Epithelial cell of esophagus (primary cell): Measurements from ENCODE around the gene TMEM214.

Experiments
- DNase-seq: peaks from one replicate; pipeline ENCODE4 v3.0.0; 2010; ENCODE audit warnings: low read depth
- H3K4me3 ChIP-seq: 2 replicates; pipeline ENCODE4 v1.5.1; 2011; ENCODE audit warnings: mild to moderate bottlenecking, low read length, control low read depth
- CTCF ChIP-seq: IDR thresholded peaks from 2 replicates; pipeline ENCODE4 v1.5.1; 2011; ENCODE audit warnings: low read depth, mild to moderate bottlenecking, low read length, control low read depth, inconsistent platforms; ENCODE audit not compliant: insufficient read depth; ENCODE audit errors: missing control alignments

Gene TMEM214

GRCh38 chr2:27089111-27089954 is 56.6 kb downstream of the TMEM214 start:
- H3K4me3 ChIP-seq = no peak overlapping the region
- no peak for TF ChIP-seq CTCF
- no peak for DNase-seq
